Kidney (tissue), 14 donors: ENCODE data around the gene PIK3CB. TPM values are rescaled to one million over a fixed set of nuclear protein-coding genes. Genes with fewer than 3 reads are reported as not detected.

Experiments used
- DNase-seq, 5 donors: peaks; one replicate each; pipeline ENCODE4 v3.0.0-alpha.2; 2013 to 2020
- FAIRE-seq: peaks from 2 replicates; lab custom pipeline; 2012; peaks lifted over from hg19 to GRCh38; lab: Jason Lieb, UNC
- H3K27ac ChIP-seq, 2 donors: one replicate each; pipeline ENCODE4 v1.7.0; 2013; ENCODE audit warnings: low read depth in 2 of 2, low read length in 2 of 2, inconsistent platforms in 1 of 2
- H3K27me3 ChIP-seq: one replicate; pipeline ENCODE4 v1.7.1; 2013; ENCODE audit warnings: low read length, inconsistent platforms; ENCODE audit not compliant: control insufficient read depth, insufficient read depth
- H3K36me3 ChIP-seq, 3 donors: one replicate each; pipeline versions ENCODE4 v1.7.0 to v1.7.1; 2013; ENCODE audit warnings: low read length in 3 of 3, control low read depth in 1 of 3, inconsistent platforms in 1 of 3; ENCODE audit not compliant: insufficient read depth in 3 of 3, control insufficient read depth in 2 of 3
- H3K4me1 ChIP-seq, 3 donors: one replicate each; pipeline versions ENCODE4 v1.7.0 to v1.7.1; 2013; ENCODE audit warnings: low read length in 3 of 3, inconsistent platforms in 1 of 3, low read depth in 1 of 3; ENCODE audit not compliant: control insufficient read depth in 2 of 3, insufficient read depth in 2 of 3
- H3K4me3 ChIP-seq, 3 donors: one replicate each; pipeline versions ENCODE4 v1.7.0 to v1.8.1; 2013; ENCODE audit warnings: low read length in 3 of 3, control low read depth in 1 of 3, inconsistent platforms in 1 of 3
- H3K9ac ChIP-seq, 3 donors: one replicate each; pipeline versions ENCODE4 v1.7.0 to v1.7.1; 2013; ENCODE audit warnings: low read length in 3 of 3, control low read depth in 1 of 3, inconsistent platforms in 1 of 3
- H3K9me3 ChIP-seq, 3 donors: one replicate each; pipeline versions ENCODE4 v1.7.0 to v1.7.1; 2013; ENCODE audit warnings: low read length in 3 of 3, control low read depth in 1 of 3, inconsistent platforms in 1 of 3; ENCODE audit not compliant: control insufficient read depth in 2 of 3, insufficient read depth in 1 of 3
- intact Hi-C: fragments of 100-400 bp; cut with DNase I; formaldehyde crosslinking; loops from one replicate; pipeline ENCODE4 v1.11.1; 2022
- polyA plus RNA-seq: library from polyadenylated mRNA; stranded (reverse); fragments of 350-450 nt; fragmentation: Illumina TruSeq; extraction: RNeasy Lipid Tissue Mini Kit (QIAGEN cat#74804); gene quantifications from one replicate; pipeline ENCODE4 v1.2.3, GENCODE V29; 2014; ENCODE audit warnings: low read depth, low replicate concordance; ENCODE audit not compliant: insufficient read depth
- total RNA-seq: library from RNA; stranded (reverse); fragmentation: NEBNext Ultra II Directional; extraction: Animal tissue kit (Norgen Biotek cat#: 25700); gene quantifications from one replicate; pipeline ENCODE4 v1.2.1, GENCODE V29; 2021
- TF ChIP-seq, protein P1 (sequence below): IDR thresholded peaks from 3 replicates; pipeline ENCODE4 v1.5.1; 2012; ENCODE audit warnings: mild to moderate bottlenecking, moderate library complexity, borderline replicate concordance; ENCODE audit not compliant: insufficient read depth; ENCODE audit errors: extremely low read depth
- donor health status: control.
- donor health status: control.
- donor health status: control.
- donor health status: control.
- donor health status: control.
- donor health status: DM: yes; HTN: yes; CAD: no.
- donor health status: Normal renal cell carcinoma (clear cell type).

The PIK3CB gene
- total and polyA plus RNA-seq, 2 donors from 2014 or later, result 20.1 to 48.0 TPM

DNA sequence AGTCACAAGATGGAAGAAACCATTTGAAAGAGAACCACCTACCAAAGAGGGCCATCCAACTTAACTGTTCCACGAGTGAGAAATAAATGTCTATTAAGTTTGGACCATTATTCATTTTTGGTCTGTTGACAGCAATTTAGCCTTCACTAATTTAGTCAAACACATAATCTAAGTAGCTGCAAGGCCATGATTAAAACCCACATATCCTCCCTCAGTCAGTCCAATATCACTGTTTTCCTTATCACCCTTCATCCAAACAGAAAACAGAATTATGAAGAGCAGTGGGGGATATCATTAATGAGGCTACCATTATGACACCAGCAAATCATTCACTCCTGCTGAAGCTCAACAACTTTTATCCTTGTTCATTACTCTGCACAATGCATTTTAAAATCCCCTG lies 52.0 kb downstream of the PIK3CB start:
- DNase-seq, result no peak
- TF ChIP-seq, protein P1, sequence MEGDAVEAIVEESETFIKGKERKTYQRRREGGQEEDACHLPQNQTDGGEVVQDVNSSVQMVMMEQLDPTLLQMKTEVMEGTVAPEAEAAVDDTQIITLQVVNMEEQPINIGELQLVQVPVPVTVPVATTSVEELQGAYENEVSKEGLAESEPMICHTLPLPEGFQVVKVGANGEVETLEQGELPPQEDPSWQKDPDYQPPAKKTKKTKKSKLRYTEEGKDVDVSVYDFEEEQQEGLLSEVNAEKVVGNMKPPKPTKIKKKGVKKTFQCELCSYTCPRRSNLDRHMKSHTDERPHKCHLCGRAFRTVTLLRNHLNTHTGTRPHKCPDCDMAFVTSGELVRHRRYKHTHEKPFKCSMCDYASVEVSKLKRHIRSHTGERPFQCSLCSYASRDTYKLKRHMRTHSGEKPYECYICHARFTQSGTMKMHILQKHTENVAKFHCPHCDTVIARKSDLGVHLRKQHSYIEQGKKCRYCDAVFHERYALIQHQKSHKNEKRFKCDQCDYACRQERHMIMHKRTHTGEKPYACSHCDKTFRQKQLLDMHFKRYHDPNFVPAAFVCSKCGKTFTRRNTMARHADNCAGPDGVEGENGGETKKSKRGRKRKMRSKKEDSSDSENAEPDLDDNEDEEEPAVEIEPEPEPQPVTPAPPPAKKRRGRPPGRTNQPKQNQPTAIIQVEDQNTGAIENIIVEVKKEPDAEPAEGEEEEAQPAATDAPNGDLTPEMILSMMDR, result no peak
- intact Hi-C loops, result no loop called here
- Histone ChIP-seq H3K27me3 (no peaks in the 10 kb centered on the region), H3K27ac (no peak overlapping the region), H3K4me3 (no peak overlapping the region), H3K36me3 (no peaks in the 10 kb centered on the region), H3K9ac (no peak overlapping the region), H3K4me1 (peaks cover 0 to 3% (median 0%) of the 10 kb centered on the region in 3 donors), H3K9me3 (no peaks in the 10 kb centered on the region)
- no peak for FAIRE-seq

DNA sequence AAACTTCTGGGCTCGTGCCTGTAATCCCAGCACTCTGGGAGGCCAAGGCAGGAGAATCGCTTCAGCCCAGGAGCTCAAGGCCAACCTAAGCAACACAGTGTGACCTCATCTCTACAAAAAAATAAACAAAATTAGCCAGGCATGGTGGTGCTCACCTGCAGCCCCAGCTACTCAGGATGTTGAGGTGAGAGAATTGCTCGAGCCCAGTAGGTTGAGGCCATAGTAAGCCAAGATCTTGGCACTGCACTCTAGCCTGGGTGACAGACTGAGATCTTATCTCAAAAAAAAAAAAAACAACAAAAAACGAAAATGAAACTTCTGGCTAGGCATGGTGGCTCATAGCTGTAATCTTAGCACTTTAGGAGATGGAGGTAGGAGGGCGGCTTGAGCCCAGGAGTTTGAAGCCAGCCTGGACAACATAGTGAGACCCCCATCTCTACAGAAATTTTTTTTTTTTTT lies 53.7 kb downstream of the PIK3CB start:
- intact Hi-C loops, result no loop called here
- Histone ChIP-seq H3K36me3 (no peaks in the 10 kb centered on the region), H3K27me3 (no peaks in the 10 kb centered on the region), H3K27ac (no peak overlapping the region), H3K9me3 (no peaks in the 10 kb centered on the region), H3K4me3 (no peak overlapping the region), H3K4me1 (peaks cover 0 to 3% (median 0%) of the 10 kb centered on the region in 3 donors), H3K9ac (no peak overlapping the region)
- TF ChIP-seq, protein P1, result no peak
- no peak for FAIRE-seq
- no peak for DNase-seq

DNA sequence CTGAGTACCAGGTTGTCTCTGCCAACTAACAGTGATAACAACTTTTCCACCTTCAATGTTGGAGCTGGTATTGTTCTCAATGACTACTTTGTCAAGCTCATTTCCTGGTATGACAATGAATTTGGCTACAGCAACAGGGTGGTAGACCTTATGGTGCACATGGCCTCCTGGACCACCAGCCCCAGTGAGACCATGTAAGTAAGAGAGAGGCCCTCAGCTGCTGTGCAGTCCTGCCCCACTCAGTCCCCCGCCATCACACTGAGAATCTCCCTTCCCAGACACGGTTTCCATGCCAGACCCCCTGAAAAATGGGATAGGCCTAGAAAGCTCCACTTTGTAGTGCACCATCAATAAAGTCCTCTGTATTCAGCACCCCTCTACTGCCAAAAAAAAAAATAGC lies 56.1 kb downstream of the PIK3CB start:
- Histone ChIP-seq H3K9me3 (no peaks in the 10 kb centered on the region), H3K36me3 (no peaks in the 10 kb centered on the region), H3K9ac (no peak overlapping the region), H3K27ac (no peak overlapping the region), H3K4me3 (no peak overlapping the region), H3K27me3 (no peaks in the 10 kb centered on the region), H3K4me1 (peaks cover 2 to 16% (median 4%) of the 10 kb centered on the region in 3 donors)
- TF ChIP-seq, protein P1, result no peak
- intact Hi-C loops, result no loop called here
- no peak for DNase-seq
- no peak for FAIRE-seq

DNA sequence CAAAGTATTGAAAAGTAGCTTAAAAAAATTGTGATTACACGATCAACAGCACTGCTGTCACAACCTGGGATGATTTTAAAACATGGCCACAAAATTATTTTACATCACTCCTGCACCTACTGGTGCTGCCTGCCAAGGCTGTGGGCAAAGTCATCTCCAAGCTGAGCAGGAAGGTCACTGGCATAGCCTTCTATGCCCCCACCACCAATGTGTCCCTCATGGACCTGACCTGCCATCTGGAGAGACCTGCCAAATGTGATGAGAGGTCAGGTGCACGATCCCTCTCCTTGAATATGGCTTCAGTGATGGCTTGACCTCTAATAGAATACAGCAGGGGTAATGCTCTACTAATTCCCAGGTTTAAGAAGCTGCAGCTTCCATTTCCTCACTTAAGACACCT lies 57.8 kb downstream of the PIK3CB start:
- FAIRE-seq (no peak), DNase-seq (no peak)
- H3K4me3 ChIP-seq, result no peak overlapping the region
- no peak overlapping the region for H3K9ac ChIP-seq
- H3K9me3 ChIP-seq, result no peaks in the 10 kb centered on the region
- H3K4me1 ChIP-seq, result peaks cover 2 to 13% (median 4%) of the 10 kb centered on the region in 3 donors
- intact Hi-C loops, result no loop called here
- no peaks in the 10 kb centered on the region for H3K27me3 ChIP-seq
- H3K27ac ChIP-seq, result no peak overlapping the region
- TF ChIP-seq, protein P1, result no peak
- H3K36me3 ChIP-seq, result no peaks in the 10 kb centered on the region
